Erythroblast (primary cell): ENCODE results near the gene TMEM134.
"Not testable (repeated sequence)": the region's sequence is repeated elsewhere in the genome, so short reads cannot be mapped to it uniquely, and the experiment has no call there.

Experiments
- DNase-seq, 2 experiments: peaks; one replicate each; lab custom pipeline; 2025; lab: John Stamatoyannopoulos, UW
- GATA1 ChIP-seq: IDR thresholded peaks from 2 replicates; pipeline ENCODE4 v1.6.1; 2011; ENCODE audit warnings: low read depth, mild to moderate bottlenecking, control low read depth, low read length, moderate library complexity
- POLR2A ChIP-seq: IDR thresholded peaks from 2 replicates; pipeline ENCODE4 v1.6.1; 2011; ENCODE audit warnings: mild to moderate bottlenecking, low read length

The TMEM134 gene

DNA sequence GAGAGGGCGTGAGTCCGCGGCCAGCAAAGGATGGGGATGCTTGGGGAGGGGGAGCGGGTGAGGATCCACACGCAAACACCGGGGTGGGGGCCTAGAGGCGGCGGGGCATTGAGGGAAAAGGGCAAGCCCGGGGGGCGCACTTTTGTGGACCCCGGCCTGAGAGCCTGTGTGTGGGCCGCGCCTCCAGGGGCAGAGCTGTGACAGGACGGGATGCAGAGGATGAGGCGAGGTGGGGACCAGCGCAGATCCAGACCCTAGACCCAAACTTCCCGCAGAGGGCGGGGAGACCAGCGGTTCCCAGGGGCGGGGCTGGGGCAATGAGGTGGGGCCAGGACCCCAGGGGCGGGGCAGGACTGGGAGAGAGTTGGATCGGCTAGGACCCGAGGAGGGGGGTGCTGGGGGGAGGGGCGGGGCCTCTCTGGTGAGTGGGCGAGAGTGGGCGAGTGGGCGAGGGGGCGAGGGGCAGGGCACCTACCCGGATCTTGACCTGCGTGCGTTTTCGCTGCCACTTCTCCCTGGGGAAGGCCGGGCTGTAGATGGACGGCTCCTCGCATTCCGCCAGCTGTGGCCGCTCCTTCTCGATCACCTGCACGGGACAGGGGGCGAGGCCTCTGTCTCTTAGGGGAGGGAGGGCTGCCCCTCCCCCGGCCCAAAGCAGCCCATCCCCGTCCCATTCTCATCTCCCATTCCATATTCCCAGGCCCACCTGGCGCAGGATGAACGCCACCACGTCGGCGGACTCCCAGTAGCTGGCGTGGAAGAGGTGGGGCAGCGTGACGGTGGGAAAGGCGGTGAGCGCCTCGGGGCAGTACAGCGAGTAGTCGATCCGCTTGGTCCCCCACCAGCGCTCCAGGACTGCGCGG lies 25.6 kb upstream of the TMEM134 start:
- DNase-seq = no peak
- TF ChIP-seq POLR2A = no peak
- no peak for TF ChIP-seq GATA1

DNA sequence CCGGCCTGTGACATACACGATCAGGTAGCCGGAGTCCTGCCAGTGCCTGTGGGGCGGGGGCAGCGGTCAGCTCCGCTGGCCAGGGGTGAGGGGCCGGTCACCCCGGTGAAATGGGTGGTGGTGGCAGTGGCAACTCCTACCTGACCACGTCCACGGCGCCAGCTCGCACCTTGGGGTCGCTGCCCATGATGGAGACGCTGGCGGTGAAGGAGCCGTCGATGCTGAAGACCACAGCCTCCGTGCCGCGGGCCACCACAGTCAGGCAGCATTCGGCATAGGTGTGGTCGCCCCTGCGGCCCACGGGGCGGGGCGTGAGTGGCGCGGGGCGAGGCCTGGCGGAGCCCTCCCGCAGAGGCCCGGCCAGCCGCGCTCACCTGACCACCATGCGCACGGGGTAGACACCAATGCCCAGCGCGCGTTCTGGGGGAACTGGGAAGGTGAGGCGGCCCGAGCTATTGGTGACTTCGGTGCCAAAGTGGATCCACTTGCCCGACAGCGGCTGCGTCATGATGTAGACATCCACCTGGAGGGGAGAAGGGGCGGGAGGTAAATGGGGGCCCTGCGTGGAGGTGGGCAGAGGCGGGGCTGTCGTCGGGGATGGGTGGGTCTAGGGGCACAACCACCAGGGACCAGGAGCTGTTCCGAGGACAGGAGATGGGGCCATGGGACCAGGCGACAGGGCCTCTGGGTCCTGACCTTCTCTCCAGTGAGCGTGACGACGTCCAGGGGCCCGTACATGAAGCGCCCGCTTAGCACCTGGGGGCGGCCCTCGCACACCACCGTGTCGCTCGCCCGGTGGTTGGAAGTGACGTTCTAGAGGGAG lies 24.7 kb upstream of the TMEM134 start:
- DNase-seq = no peak

DNA sequence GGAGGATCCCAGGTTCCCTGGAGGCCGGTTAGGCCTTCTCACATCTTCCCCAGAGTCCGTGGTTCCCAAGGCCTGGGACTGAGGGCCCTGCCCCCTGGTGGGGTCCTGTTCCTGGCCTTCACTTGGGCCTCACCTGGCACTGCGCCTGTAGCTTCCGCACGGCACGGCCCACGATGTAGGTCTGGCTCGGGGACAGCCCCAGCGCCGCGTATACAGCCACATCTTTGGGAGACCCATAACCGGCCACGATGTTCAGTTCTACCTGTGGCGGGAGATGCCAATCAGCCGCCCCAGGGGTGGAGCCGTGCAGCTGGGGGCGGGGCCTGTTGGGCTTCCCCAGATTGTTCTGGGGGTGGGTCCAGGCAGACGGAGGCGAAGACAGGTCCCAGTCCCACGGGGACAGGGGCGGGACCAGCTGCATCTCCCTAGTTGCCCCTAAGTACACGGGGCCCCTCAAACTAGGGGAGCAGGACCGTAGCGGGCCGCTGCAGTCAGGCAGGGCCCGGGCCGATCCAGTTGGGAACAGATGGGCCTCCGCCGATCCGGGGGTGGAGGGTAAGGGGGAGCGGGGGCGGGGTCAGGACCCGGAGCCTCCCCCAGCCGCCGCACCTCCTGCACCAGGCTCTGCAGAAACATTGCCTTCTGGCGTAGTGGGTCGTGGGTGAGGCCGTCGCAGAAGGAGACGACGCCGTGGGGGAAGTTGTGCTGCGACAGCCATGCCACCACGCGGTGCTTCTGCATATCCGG lies 23.9 kb upstream of the TMEM134 start:
- DNase-seq = no peak

More for the DNA sequence above, 24.7 kb upstream of the TMEM134 start:
- TF ChIP-seq POLR2A (no peak), GATA1 (no peak)

DNA sequence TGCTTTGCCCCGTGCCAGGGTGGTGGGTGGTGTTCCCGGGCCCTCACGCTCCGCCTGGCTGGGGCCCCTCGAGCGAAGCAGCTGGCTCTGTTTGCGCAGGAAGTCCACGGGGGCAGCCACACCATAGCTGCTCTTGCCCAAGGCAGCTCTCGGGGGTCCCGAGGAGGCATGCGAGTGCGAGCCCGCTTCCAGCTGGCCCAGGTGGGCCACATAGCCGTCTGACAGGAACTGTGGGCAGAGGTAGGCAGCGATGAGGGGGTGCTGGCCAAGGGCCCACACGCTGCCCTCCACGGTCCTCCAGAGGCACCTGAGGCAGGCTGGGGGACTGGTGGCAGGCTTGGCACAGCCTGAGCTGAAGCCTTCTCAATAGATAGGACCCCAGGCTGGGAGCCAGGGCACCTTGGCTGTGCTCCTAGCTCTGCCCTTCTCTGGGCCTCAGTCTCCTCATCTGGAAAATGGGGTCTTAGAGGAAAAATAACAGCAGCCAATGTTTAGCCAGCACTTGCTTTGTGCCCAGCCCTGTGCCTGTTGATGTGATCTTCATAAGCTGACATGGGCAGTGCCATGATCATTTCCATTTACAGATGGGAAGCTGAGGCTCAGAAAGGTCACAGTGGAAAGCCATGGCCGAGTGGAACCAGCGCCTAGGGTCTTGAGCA lies 23.1 kb upstream of the TMEM134 start:
- no peak for TF ChIP-seq POLR2A
- TF ChIP-seq GATA1 = no peak
- no peak for DNase-seq

More for the DNA sequence above, 23.9 kb upstream of the TMEM134 start:
- TF ChIP-seq POLR2A (no peak), GATA1 (no peak)

DNA sequence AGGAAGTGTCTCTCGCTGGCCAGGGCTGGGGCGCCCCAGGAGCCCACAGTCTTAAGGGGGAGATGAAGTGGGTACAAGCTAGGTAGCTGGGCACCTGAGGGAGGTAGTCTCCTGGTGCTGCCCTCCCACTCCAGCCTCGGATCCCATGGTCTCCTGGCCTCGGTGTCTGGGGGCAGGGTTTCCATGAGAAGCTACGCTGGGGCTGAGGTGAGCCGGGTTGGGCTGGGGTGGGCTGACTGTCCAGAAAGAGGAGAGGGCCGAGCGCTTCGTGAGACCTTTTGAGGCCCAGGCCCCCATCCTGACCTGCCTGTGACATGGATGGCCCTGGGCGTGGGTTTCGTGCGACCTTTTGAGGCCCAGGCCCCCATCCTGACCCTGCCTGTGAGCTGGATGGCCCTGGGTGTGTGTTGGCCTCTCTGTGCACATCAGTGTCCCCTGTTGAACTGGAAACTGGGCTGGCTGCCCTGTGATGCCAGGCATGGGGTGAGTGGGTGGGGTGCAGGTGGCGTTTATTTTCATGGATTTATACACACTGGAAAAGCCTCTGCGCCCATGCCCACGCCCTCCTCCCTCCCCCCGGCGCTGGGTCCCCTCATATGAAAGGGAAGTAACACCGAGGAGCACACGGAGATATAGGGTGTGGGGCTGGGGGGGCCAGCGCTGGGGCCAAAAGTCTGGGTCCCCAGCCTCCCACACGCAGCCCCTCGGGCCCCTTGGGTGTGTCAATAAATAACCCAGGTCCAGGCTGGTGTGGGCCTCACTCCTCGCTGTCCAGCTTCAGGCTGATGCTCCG lies 22.4 kb upstream of the TMEM134 start:
- DNase-seq = no peak
- TF ChIP-seq POLR2A (no peak), GATA1 (no peak)

DNA sequence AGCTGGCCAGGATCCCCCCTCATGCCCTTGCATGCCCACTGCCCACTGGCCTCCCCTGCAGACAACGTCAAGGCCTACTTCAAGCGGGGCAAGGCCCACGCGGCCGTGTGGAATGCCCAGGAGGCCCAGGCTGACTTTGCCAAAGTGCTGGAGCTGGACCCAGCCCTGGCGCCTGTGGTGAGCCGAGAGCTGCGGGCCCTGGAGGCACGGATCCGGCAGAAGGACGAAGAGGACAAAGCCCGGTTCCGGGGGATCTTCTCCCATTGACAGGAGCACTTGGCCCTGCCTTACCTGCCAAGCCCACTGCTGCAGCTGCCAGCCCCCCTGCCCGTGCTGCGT lies 21.6 kb upstream of the TMEM134 start:
- TF ChIP-seq GATA1 = no peak
- TF ChIP-seq POLR2A = no peak
- DNase-seq = no peak

DNA sequence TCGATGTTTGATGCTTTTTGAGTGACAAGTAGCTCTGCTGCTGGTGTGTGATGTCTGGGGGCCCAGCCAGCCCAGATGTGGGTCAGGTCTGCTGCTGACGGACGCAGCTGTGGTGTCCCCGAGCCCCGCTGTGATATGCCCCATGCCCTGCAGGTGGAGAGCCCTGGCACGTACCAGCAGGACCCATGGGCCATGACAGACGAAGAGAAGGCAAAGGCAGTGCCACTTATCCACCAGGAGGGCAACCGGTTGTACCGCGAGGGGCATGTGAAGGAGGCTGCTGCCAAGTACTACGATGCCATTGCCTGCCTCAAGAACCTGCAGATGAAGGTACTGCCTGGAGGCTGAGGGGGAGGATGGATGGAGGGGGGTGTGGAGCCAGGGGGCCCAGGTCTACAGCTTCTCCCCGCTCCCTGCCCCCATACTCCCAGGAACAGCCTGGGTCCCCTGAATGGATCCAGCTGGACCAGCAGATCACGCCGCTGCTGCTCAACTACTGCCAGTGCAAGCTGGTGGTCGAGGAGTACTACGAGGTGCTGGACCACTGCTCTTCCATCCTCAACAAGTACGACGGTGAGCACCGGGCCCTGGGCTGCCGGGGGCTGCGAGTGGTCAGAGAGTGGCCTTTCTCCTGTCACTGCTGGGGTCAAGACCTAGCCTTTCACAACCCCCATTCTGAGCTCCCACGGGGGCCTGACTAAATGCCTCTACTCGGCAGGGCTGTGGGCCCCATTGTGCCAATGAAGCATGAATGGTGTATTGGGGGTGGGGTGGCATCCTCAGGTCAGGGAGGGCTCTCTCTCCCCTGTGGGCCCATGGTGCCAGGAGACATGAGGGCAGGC lies 21.1 kb upstream of the TMEM134 start:
- no peak for DNase-seq
- TF ChIP-seq GATA1 (no peak), POLR2A (no peak)

DNA sequence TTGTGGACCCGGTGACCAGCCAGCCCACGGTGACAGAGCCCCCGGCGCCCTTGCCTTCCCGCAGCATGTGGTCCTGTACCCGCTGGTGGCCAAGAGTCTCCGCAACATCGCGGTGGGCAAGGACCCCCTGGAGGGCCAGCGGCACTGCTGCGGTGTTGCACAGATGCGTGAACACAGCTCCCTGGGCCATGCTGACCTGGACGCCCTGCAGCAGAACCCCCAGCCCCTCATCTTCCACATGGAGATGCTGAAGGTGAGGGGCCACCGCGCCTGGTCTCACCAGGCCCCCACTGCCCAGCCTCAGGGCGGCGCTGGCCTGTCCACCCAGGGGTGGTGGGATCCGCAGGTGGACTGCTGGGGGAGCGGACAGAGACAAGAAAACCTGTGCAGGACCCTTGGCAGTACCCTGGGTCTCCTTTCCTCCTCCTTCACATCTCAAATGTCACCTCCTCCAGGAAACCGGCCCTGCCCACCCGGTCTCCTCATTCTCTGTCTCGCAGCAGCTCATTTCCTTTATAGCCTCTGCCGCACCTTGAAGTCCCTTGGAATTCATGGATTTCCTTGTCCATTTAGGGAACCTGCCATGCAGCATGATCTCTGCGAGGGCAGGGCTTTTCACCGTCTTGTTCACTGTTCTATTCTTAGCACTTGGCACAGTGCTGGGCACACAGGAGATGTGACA lies 20.3 kb upstream of the TMEM134 start:
- TF ChIP-seq GATA1 (no peak), POLR2A (no peak)
- no peak for DNase-seq

DNA sequence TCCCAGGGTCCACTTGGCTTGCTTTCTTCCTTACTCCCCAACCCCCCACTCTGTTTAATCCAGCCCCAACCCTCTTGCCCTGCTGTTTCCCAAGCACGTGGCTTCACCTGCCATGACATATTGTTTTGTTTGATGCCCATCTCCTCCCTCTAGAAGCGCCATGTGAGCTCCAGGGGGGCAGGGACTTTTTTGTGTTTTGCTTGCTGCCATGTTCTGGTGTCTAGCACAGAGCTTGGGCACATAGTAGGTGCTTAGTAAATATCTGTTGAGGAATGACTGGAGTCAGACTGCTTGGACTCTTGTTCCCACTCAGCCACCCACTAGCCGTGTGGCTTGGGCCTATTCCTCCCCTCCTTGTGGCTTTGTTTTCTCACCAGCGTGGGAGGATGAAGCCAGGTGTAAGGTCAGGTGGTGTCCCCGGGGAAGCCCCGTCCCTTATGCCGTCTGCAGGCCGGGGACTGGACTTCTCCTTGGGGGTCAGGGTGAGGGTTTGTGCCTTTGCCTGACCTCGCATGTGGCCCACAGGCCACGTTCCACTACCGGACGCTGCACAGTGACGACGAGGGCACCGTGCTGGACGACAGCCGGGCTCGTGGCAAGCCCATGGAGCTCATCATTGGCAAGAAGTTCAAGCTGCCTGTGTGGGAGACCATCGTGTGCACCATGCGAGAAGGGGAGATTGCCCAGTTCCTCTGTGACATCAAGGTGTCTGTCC lies 17.6 kb upstream of the TMEM134 start:
- TF ChIP-seq POLR2A (no peak), GATA1 (no peak)
- no peak for DNase-seq

DNA sequence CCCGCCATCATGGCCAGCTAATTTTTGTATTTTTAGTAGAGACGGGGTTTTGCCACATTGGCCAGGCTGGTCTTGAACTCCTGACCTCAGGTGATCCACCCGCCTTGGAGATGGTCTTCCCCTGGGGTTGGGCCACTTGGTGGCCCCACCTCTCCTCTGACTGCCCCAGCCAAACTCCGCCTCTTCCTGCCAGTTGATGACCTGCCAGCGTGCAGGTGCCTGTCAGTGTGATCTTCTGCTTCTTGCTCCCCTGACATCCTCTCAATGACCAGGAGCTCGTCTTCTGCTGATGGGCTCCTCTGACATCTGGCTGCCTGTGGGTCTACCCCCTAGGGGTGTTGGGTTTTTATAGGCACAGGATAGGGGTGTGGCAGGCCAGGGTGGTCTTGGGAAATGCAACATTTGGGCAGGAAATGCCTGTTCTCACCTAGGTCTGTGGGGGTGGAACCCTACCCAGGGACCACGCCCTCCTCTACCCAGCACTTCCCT lies 16.9 kb upstream of the TMEM134 start:
- not testable (repeated sequence) for DNase-seq
